IPS-20b (cell line): Measurements from ENCODE around the gene PRR14.

ENCODE experiments used
- H3K27ac ChIP-seq: one replicate; pipeline ENCODE4 v1.5.1; 2013; ENCODE audit warnings: low read length
- H3K27me3 ChIP-seq: 2 replicates; pipeline ENCODE4 v1.6.1; 2013; ENCODE audit warnings: mild to moderate bottlenecking, low read length, inconsistent platforms; ENCODE audit not compliant: insufficient read depth
- H3K36me3 ChIP-seq: 2 replicates; pipeline ENCODE4 v1.6.1; 2013; ENCODE audit warnings: low read depth, mild to moderate bottlenecking, inconsistent platforms, low read length, moderate library complexity; ENCODE audit not compliant: insufficient read depth
- H3K4me1 ChIP-seq: 2 replicates; pipeline ENCODE4 v1.6.1; 2013; ENCODE audit warnings: mild to moderate bottlenecking, control low read depth, inconsistent platforms, low read length, moderate library complexity; ENCODE audit not compliant: insufficient read depth
- H3K4me3 ChIP-seq: 2 replicates; pipeline ENCODE4 v1.5.1; 2013; ENCODE audit warnings: mild to moderate bottlenecking, low read length, inconsistent platforms
- H3K9ac ChIP-seq: 2 replicates; pipeline ENCODE4 v1.6.1; 2013; ENCODE audit warnings: low read depth, mild to moderate bottlenecking, inconsistent platforms, low read length, moderate library complexity
- H3K9me3 ChIP-seq: 2 replicates; pipeline ENCODE4 v1.6.1; 2013; ENCODE audit warnings: mild to moderate bottlenecking, low read depth, low read length, inconsistent platforms; ENCODE audit not compliant: insufficient read depth

PRR14 gene

GRCh38 chr16:30655815-30656347, 5.1 kb downstream of the PRR14 start:
- no peaks in the 10 kb centered on the region; the same call in 1 of the 2 replicates for H3K4me1 ChIP-seq
- H3K27ac ChIP-seq, result no peak overlapping the region
- no peak overlapping the region for H3K9ac ChIP-seq
- peaks cover 45% of the 10 kb centered on the region for H3K27me3 ChIP-seq
- no peaks in the 10 kb centered on the region for H3K9me3 ChIP-seq
- no peaks in the 10 kb centered on the region for H3K36me3 ChIP-seq
- H3K4me3 ChIP-seq, result no peak overlapping the region

GRCh38 chr16:30656388-30656787, 5.6 kb downstream of the PRR14 start:
- no peak overlapping the region for H3K4me3 ChIP-seq
- H3K27ac ChIP-seq, result no peak overlapping the region
- peaks cover 50% of the 10 kb centered on the region for H3K27me3 ChIP-seq
- 0 out of 2 replicates have a peak, but pooled peaks cover 4% of the 10 kb centered on the region for H3K36me3 ChIP-seq
- H3K9me3 ChIP-seq, result no peaks in the 10 kb centered on the region
- no peak overlapping the region for H3K9ac ChIP-seq
- H3K4me1 ChIP-seq, result no peaks in the 10 kb centered on the region; the same call in 1 of the 2 replicates

DNA sequence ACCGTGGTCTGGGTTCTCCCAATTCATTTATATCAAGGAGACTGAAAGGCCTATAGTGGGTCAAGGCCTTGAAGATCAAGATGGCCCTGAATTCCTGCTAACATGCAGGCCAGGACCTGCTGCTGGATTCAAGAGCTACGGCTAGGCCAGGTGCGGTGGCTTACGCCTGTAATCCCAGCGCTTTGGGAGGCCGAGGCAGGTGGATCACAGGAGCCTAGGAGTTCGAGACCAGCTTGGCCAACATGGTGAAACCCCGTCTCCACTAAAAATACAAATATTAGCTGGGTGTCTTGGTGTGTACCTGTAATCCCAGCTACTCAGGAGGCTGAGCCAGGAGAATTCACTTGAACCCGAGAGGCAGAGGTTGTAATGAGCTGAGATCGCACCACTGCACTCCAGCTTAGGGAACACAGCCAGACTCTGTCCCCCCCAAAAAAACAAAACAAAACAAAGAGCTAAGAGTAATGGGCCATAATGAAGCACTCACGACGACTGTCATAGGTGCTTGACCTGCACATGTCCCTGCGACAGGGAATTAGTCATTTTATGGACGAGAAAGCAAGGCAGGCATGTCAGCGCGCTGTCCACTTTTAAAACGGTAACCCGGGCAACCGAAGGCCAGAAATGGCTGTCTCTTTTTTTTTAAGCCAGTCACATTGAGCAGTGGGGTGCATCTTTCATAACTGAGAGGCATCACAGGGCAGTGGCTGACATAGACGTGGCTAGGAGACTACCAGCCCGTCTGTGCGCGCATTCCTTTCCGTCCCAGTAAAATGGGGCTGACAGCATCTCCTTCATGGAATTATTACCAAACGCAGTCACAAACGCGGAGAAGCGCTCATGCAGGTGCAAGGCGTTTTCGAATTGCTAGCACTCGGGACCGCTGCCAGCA, 6.5 kb downstream of the PRR14 start:
- Histone ChIP-seq H3K36me3 (0 out of 2 replicates have a peak, but pooled peaks cover 5% of the 10 kb centered on the region), H3K27me3 (peaks cover 52% of the 10 kb centered on the region), H3K9ac (peak overlapping the region; percentile 69; the same call in 1 of the 2 replicates), H3K4me3 (peak overlapping the region; percentile 82), H3K4me1 (no peaks in the 10 kb centered on the region; the same call in 1 of the 2 replicates), H3K9me3 (no peaks in the 10 kb centered on the region), H3K27ac (no peak overlapping the region)

DNA sequence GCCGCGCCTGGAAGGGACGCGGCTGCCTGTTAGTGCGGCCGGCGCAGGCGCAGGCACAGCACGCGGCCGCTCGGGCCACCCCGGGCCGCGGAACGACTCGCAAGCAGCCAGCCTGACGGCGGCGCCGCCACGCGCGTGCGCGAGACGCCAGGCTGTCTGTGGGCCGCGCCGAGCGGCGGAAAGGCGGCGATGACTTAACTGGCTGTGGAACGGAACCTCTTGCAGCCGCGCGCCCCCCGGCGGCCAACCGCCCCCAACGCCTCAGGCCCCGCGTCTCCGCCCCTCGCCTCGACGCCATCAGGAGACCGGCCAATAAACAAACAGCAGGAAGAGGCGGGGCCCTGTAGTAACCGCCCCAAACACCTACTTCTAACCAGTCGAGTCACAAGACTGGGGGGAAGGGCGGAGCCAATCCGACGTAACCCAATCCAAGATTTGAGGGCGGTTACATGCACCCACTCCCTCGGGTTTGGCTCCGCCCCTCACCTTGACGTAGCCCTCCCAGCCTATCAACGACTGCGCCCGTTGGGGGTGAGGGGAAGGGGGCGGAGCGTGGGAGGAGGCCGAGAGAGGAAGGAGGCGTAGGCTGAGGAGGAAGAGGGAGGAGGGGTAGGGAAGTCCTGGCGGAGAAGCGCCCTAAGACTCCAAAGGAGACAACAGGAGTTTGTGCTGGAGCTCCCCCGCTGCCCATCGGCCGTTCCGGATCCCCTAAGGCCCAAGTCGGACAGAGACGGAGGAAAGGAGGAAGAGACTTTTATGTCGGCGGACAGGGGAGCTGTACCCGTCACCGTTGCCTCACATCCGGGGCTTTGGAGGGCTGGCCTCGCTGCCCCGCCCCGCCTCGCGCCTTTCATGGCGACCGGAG, 7.3 kb downstream of the PRR14 start, which contains the start of gene FBRS:
FBRS (plus strand) TSS at position 566 of the 865 bp plus-strand sequence. CDS start 1,088 bp downstream, outside the sequence.
- no peaks in the 10 kb centered on the region for H3K9me3 ChIP-seq
- H3K4me1 ChIP-seq, result no peaks in the 10 kb centered on the region; the same call in 1 of the 2 replicates
- peaks cover 11% of the 10 kb centered on the region for H3K36me3 ChIP-seq

GRCh38 chr16:30658731-30659506, 8.2 kb downstream of the PRR14 start:
- Histone ChIP-seq H3K27me3 (peaks cover 56% of the 10 kb centered on the region), H3K36me3 (peaks cover 17% of the 10 kb centered on the region), H3K27ac (no peak overlapping the region), H3K4me3 (peak overlapping the region; percentile 95), H3K4me1 (no peaks in the 10 kb centered on the region; the same call in 1 of the 2 replicates), H3K9ac (peak overlapping the region; percentile 79), H3K9me3 (no peaks in the 10 kb centered on the region)

More for the DNA sequence above, 7.3 kb downstream of the PRR14 start, which contains the start of gene FBRS:
- Histone ChIP-seq H3K27me3 (peaks cover 51% of the 10 kb centered on the region), H3K27ac (peak within 1 kb of the TSS; percentile 74), H3K9ac (peak within 1 kb of the TSS; percentile 79), H3K4me3 (peak within 1 kb of the TSS; percentile 95)

GRCh38 chr16:30659507-30660423, 9.0 kb downstream of the PRR14 start:
- Histone ChIP-seq H3K27me3 (peaks cover 58% of the 10 kb centered on the region), H3K9ac (peak overlapping the region; percentile 56), H3K9me3 (no peaks in the 10 kb centered on the region), H3K27ac (no peak overlapping the region), H3K4me3 (peak overlapping the region; percentile 95), H3K4me1 (no peaks in the 10 kb centered on the region; the same call in 1 of the 2 replicates), H3K36me3 (peaks cover 17% of the 10 kb centered on the region)

- Histone ChIP-seq H3K27me3 (peaks cover 67% of the 10 kb centered on the region), H3K4me1 (no peaks in the 10 kb centered on the region; the same call in 1 of the 2 replicates), H3K27ac (no peak overlapping the region), H3K4me3 (peak overlapping the region; percentile 95; the same call in 1 of the 2 replicates), H3K9ac (0 out of 2 replicates have a peak overlapping the region, but pooled peaks have one; percentile 56), H3K36me3 (peaks cover 17% of the 10 kb centered on the region), H3K9me3 (no peaks in the 10 kb centered on the region)
Measured at GRCh38 chr16:30660424-30661261, 9.9 kb downstream of the PRR14 start.

- Histone ChIP-seq H3K36me3 (peaks cover 24% of the 10 kb centered on the region), H3K27ac (no peak overlapping the region), H3K4me1 (no peaks in the 10 kb centered on the region; the same call in 1 of the 2 replicates)
Measured at GRCh38 chr16:30662449-30662848, 11.7 kb downstream of the PRR14 start.

DNA sequence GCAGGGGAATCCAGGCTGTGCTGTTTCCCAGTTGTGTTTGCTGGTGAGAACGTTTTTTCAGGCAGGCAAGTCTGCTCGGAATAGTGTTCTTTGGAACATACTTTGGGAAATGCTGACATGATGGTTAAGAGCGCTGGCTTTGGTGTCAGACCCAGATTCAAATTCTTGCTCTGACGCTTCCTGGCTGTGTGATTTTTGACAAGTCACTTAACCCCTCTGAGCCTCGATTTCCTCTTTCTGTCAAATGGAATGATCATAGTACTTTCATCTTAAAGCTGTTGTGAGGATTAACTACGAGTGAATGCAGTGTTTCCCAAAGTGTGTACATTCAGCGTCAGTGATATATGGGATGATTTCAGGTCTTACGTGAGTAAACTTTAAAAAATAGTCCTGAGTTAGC, 12.3 kb downstream of the PRR14 start:
- H3K4me1 ChIP-seq, result no peaks in the 10 kb centered on the region
- H3K27me3 ChIP-seq, result peaks cover 75% of the 10 kb centered on the region
- H3K9ac ChIP-seq, result no peak overlapping the region
- no peak overlapping the region for H3K4me3 ChIP-seq
- no peak overlapping the region for H3K27ac ChIP-seq
- peaks cover 24% of the 10 kb centered on the region for H3K36me3 ChIP-seq
- no peaks in the 10 kb centered on the region for H3K9me3 ChIP-seq

More at GRCh38 chr16:30662449-30662848, 11.7 kb downstream of the PRR14 start:
- Histone ChIP-seq H3K9ac (no peak overlapping the region), H3K27me3 (peaks cover 71% of the 10 kb centered on the region), H3K4me3 (no peak overlapping the region), H3K9me3 (no peaks in the 10 kb centered on the region)
